ENCODE data around the gene CILP. TPM values are rescaled to one million over a fixed set of nuclear protein-coding genes. Genes with fewer than 3 reads are reported as not detected.

Gene CILP
- total and polyA plus RNA-seq, 2 experiments from 2014 or later = 0.03 TPM; not detected in 1

DNA sequence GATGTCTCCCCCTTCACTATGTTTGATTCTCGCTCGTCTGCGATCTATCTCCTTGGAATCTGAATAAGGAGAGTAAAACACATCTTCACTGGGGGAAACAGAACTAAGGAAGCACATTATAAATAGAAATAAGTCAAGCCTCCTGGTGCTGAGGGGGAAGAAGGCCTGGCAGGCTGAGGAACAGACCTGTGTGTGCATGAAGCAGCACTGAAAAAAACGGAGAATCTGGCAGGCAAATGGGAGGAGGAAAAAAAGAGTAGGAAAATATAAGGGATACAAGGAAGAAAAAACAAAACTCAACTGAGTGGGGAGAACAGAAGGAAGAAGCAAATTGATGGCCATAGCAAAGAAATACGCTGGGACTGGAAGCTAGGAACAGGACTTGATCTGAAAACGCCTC lies 49.7 kb upstream of the CILP start (continued):
- TF ChIP-seq, protein P1, sequence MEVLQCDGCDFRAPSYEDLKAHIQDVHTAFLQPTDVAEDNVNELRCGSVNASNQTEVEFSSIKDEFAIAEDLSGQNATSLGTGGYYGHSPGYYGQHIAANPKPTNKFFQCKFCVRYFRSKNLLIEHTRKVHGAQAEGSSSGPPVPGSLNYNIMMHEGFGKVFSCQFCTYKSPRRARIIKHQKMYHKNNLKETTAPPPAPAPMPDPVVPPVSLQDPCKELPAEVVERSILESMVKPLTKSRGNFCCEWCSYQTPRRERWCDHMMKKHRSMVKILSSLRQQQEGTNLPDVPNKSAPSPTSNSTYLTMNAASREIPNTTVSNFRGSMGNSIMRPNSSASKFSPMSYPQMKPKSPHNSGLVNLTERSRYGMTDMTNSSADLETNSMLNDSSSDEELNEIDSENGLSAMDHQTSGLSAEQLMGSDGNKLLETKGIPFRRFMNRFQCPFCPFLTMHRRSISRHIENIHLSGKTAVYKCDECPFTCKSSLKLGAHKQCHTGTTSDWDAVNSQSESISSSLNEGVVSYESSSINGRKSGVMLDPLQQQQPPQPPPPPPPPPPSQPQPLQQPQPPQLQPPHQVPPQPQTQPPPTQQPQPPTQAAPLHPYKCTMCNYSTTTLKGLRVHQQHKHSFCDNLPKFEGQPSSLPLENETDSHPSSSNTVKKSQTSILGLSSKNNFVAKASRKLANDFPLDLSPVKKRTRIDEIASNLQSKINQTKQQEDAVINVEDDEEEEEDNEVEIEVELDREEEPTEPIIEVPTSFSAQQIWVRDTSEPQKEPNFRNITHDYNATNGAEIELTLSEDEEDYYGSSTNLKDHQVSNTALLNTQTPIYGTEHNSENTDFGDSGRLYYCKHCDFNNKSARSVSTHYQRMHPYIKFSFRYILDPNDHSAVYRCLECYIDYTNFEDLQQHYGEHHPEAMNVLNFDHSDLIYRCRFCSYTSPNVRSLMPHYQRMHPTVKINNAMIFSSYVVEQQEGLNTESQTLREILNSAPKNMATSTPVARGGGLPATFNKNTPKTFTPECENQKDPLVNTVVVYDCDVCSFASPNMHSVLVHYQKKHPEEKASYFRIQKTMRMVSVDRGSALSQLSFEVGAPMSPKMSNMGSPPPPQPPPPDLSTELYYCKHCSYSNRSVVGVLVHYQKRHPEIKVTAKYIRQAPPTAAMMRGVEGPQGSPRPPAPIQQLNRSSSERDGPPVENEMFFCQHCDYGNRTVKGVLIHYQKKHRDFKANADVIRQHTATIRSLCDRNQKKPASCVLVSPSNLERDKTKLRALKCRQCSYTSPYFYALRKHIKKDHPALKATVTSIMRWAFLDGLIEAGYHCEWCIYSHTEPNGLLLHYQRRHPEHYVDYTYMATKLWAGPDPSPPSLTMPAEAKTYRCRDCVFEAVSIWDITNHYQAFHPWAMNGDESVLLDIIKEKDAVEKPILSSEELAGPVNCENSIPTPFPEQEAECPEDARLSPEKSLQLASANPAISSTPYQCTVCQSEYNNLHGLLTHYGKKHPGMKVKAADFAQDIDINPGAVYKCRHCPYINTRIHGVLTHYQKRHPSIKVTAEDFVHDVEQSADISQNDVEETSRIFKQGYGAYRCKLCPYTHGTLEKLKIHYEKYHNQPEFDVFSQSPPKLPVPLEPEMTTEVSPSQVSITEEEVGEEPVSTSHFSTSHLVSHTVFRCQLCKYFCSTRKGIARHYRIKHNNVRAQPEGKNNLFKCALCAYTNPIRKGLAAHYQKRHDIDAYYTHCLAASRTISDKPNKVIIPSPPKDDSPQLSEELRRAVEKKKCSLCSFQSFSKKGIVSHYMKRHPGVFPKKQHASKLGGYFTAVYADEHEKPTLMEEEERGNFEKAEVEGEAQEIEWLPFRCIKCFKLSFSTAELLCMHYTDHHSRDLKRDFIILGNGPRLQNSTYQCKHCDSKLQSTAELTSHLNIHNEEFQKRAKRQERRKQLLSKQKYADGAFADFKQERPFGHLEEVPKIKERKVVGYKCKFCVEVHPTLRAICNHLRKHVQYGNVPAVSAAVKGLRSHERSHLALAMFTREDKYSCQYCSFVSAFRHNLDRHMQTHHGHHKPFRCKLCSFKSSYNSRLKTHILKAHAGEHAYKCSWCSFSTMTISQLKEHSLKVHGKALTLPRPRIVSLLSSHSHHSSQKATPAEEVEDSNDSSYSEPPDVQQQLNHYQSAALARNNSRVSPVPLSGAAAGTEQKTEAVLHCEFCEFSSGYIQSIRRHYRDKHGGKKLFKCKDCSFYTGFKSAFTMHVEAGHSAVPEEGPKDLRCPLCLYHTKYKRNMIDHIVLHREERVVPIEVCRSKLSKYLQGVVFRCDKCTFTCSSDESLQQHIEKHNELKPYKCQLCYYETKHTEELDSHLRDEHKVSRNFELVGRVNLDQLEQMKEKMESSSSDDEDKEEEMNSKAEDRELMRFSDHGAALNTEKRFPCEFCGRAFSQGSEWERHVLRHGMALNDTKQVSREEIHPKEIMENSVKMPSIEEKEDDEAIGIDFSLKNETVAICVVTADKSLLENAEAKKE (CRISPR knock-in tag; IDR thresholded peaks at IDR 0.05) = no peak
- TF ChIP-seq EZH2 (IDR thresholded peaks at IDR 0.05; ENCODE audit: low read depth, unreplicated experiment) (no peak), ZNF331 (CRISPR knock-in tag; IDR thresholded peaks at IDR 0.05; ENCODE audit: low read depth) (no peak), ZNF114 (CRISPR knock-in tag; IDR thresholded peaks at IDR 0.05) (no peak)
- TF ChIP-seq, protein P2, sequence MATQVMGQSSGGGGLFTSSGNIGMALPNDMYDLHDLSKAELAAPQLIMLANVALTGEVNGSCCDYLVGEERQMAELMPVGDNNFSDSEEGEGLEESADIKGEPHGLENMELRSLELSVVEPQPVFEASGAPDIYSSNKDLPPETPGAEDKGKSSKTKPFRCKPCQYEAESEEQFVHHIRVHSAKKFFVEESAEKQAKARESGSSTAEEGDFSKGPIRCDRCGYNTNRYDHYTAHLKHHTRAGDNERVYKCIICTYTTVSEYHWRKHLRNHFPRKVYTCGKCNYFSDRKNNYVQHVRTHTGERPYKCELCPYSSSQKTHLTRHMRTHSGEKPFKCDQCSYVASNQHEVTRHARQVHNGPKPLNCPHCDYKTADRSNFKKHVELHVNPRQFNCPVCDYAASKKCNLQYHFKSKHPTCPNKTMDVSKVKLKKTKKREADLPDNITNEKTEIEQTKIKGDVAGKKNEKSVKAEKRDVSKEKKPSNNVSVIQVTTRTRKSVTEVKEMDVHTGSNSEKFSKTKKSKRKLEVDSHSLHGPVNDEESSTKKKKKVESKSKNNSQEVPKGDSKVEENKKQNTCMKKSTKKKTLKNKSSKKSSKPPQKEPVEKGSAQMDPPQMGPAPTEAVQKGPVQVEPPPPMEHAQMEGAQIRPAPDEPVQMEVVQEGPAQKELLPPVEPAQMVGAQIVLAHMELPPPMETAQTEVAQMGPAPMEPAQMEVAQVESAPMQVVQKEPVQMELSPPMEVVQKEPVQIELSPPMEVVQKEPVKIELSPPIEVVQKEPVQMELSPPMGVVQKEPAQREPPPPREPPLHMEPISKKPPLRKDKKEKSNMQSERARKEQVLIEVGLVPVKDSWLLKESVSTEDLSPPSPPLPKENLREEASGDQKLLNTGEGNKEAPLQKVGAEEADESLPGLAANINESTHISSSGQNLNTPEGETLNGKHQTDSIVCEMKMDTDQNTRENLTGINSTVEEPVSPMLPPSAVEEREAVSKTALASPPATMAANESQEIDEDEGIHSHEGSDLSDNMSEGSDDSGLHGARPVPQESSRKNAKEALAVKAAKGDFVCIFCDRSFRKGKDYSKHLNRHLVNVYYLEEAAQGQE (IDR thresholded peaks at IDR 0.05; ENCODE audit: unreplicated experiment) = no peak

DNA sequence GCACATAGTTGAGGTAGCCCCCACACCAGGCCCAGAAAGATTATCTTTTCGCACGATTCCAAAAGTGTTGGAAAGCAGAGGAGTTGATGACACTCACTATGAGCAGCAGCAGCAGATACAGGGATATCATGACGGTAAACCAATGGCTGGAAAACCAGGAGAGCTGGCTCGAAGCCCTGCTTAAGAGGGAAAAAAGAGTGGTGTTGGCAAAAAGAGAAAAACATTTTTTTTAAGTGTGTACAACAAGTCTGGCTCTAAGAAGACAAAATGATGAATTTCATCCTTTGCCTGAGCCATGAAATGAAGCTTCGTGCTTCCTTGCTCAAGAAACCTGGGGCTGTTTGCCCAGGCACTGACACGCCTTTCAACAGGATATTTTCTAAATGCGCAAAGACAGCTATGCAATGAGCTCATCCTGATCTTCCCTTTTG lies 48.1 kb upstream of the CILP start:
- Mint-ChIP-seq H3K27ac (no peak overlapping the region), H3K4me1 (no peaks in the 10 kb centered on the region), H3K4me3 (no peak overlapping the region), H3K36me3 (ENCODE audit: low read depth) (no peaks in the 10 kb centered on the region; the same call in 2 of the 3 replicates), H3K9me3 (no peaks in the 10 kb centered on the region), H3K27me3 (ENCODE audit: insufficient read depth, low read depth, poor library complexity) (no peaks in the 10 kb centered on the region)
- Histone ChIP-seq H3K4me1 (ENCODE audit: insufficient read depth) (no peaks in the 10 kb centered on the region; the same call in 1 of the 2 replicates), H2AFZ (no peak overlapping the region), H3K4me2 (no peak overlapping the region), H3K27me3 (ENCODE audit: insufficient read depth) (no peaks in the 10 kb centered on the region), H3K4me3 (no peak overlapping the region), H3K36me3 (ENCODE audit: insufficient read depth) (no peaks in the 10 kb centered on the region), H3K27ac (ENCODE audit: low read depth) (no peak overlapping the region), H4K20me1 (replicated peaks; ENCODE audit: insufficient read depth) (no peaks in the 10 kb centered on the region), H3F3A (replicated peaks; ENCODE audit: low read depth) (no peaks in the 10 kb centered on the region), H3K79me2 (replicated peaks; ENCODE audit: insufficient read depth) (no peaks in the 10 kb centered on the region), H3K9me2 (ENCODE audit: insufficient read depth) (0 out of 2 replicates have a peak, but pooled peaks cover 4% of the 10 kb centered on the region)
- ATAC-seq = no peak
- no peak for DNase-seq (ENCODE audit: low spot score)
- TF ChIP-seq POLR2AphosphoS5 (IDR thresholded peaks at IDR 0.05; ENCODE audit: low read depth) = no peak
- TF ChIP-seq EZH2 (IDR thresholded peaks at IDR 0.05; ENCODE audit: low read depth, unreplicated experiment) = no peak
- TF ChIP-seq, protein P3, sequence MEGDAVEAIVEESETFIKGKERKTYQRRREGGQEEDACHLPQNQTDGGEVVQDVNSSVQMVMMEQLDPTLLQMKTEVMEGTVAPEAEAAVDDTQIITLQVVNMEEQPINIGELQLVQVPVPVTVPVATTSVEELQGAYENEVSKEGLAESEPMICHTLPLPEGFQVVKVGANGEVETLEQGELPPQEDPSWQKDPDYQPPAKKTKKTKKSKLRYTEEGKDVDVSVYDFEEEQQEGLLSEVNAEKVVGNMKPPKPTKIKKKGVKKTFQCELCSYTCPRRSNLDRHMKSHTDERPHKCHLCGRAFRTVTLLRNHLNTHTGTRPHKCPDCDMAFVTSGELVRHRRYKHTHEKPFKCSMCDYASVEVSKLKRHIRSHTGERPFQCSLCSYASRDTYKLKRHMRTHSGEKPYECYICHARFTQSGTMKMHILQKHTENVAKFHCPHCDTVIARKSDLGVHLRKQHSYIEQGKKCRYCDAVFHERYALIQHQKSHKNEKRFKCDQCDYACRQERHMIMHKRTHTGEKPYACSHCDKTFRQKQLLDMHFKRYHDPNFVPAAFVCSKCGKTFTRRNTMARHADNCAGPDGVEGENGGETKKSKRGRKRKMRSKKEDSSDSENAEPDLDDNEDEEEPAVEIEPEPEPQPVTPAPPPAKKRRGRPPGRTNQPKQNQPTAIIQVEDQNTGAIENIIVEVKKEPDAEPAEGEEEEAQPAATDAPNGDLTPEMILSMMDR (conservative IDR thresholded peaks at IDR 0.05; ENCODE audit: low read depth in 2 of 2) = no peak
- no peak for TF ChIP-seq NANOG (IDR thresholded peaks at IDR 0.05; ENCODE audit: borderline replicate concordance)
- TF ChIP-seq STAT1 (IDR thresholded peaks at IDR 0.05; ENCODE audit: unreplicated experiment) = no peak
- TF ChIP-seq CREB1 (CRISPR knock-in tag; IDR thresholded peaks at IDR 0.05; ENCODE audit: low read depth) = no peak
- no peak for TF ChIP-seq JUNB (IDR thresholded peaks at IDR 0.05; ENCODE audit: unreplicated experiment)
